ENCODE measurements around the gene PCNX2.
"Not testable (repeated sequence)": the region's sequence is repeated elsewhere in the genome, so short reads cannot be mapped to it uniquely, and the experiment has no call there.

Gene PCNX2

DNA sequence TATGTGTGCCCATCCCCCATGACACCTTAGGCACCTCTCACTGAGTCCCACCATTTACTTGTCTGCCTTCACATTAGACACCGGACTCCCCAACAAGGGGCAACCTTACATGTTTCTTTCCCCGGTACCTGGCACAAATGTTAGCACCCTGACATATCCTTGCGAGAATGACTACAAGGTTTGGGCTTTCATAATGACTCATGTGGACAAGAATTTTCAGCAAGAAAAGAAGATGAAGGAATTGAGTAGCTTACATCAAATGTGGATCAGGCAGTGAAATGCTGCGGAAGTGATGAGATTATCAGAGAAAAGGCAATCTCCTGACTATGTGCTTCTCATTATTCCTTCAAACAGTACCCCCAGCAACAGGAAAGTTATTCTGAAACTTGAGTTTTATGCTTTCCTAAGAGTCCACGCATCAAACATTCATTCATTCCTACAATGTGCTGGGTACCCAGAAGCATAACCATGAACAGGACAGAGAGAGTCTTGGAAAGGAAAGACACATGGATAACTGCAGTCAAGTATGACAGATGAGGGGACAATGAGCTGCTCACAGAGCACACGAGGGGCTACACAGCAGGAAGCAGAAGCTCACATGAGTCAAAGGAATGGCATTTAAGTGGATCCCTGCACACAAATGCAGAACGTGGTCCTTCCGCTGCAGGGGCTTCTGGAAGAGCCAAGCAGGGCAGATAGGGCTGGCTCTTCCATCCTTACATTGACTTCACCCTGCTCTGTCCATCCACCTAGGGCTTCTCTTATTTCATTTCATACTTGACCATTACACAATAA lies 112.1 kb downstream of the PCNX2 start:
- H3K27ac ChIP-seq (ENCODE audit: low read depth, low read length) = no peak overlapping the region; the same call in 1 of the 2 replicates
- peaks cover 28% of the 10 kb centered on the region for H3K4me1 ChIP-seq (ENCODE audit: insufficient read depth, low read length)
- no peak overlapping the region for H3K4me3 ChIP-seq (ENCODE audit: low read length)
- no peaks in the 10 kb centered on the region for H3K27me3 ChIP-seq (ENCODE audit: insufficient read depth, low read length)
- 76% methylated on average over 8 of the region's 8 CpGs for WGBS
- H3K9me3 ChIP-seq (ENCODE audit: insufficient read depth, low read depth, low read length) = peaks cover 3% of the 10 kb centered on the region; the same call in 1 of the 2 replicates
- H3K36me3 ChIP-seq (ENCODE audit: insufficient read depth, low read length) = peaks cover 41% of the 10 kb centered on the region
- H3K9ac ChIP-seq (ENCODE audit: low read depth, low read length) = no peak overlapping the region; the same call in 1 of the 2 replicates

DNA sequence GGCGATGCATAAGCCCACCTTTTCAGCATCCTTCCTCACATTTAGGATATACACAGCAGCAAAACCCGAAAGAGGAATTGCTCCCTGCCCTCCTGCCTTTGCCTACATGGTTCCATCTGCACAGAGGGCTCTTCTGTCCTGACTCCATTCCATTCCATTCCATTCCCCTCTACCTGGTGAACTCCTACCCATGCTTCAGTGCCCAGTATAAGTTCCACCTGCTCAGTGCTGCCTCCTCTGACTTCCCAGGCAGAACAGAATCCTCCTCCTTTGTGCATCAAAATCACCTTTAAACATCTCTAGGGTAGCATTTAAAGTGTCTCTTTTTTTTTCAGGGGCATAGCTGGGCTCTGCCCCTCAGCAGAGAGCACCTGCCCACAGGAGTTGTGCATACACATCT lies 112.9 kb downstream of the PCNX2 start:
- peaks cover 10% of the 10 kb centered on the region for H3K9me3 ChIP-seq (ENCODE audit: insufficient read depth, low read depth, low read length)
- H3K4me3 ChIP-seq (ENCODE audit: low read length) = no peak overlapping the region
- H3K4me1 ChIP-seq (ENCODE audit: insufficient read depth, low read length) = peaks cover 28% of the 10 kb centered on the region
- 94% methylated on average over 2 of the region's 2 CpGs for WGBS
- peaks cover 42% of the 10 kb centered on the region for H3K36me3 ChIP-seq (ENCODE audit: insufficient read depth, low read length)
- no peak overlapping the region for H3K9ac ChIP-seq (ENCODE audit: low read depth, low read length)
- no peaks in the 10 kb centered on the region for H3K27me3 ChIP-seq (ENCODE audit: insufficient read depth, low read length)
- H3K27ac ChIP-seq (ENCODE audit: low read depth, low read length) = no peak overlapping the region

DNA sequence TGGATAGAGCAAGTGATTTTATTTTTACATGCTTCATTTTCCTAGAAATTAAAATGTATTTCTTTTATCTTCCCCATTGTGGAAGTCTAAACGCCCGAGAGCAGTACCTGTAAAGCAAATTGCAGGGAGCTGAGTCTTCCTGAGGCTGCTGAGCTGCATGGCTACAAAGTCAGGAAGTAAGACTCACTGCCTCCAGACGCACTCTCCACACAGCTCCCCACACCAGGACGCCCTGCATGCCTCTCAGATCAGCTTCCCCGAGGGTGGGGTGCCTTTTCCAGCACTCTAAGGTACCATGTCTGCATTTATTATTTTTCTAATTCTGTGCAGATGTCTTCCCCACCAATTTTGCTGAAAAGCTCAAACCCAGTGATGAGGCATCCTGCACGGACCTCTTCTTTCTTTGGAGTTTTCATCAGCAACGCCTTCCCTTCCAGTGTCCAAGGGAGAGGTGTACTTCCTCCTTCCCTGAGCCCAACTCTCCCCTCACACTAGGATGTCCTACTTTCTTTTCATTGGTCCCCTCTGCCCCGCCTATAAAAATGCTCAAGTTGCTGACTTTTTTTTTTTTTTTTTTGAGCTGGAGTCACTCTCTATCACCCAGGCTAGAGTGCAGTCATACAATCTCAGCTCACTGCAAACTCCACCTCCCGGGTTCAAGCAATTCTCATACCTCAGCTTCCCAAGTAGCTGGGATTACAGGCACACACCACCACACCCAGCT lies 114.7 kb downstream of the PCNX2 start:
- peak overlapping the region; percentile 28; the same call in 1 of the 2 replicates for H3K27ac ChIP-seq (ENCODE audit: low read depth, low read length)
- H3K4me3 ChIP-seq (ENCODE audit: low read length) = no peak overlapping the region
- H3K9ac ChIP-seq (ENCODE audit: low read depth, low read length) = no peak overlapping the region
- H3K27me3 ChIP-seq (ENCODE audit: insufficient read depth, low read length) = no peaks in the 10 kb centered on the region
- peaks cover 28% of the 10 kb centered on the region for H3K4me1 ChIP-seq (ENCODE audit: insufficient read depth, low read length)
- H3K36me3 ChIP-seq (ENCODE audit: insufficient read depth, low read length) = peaks cover 48% of the 10 kb centered on the region
- H3K9me3 ChIP-seq (ENCODE audit: insufficient read depth, low read depth, low read length) = peaks cover 12% of the 10 kb centered on the region
- WGBS = 73% methylated on average over 9 of the region's 9 CpGs

DNA sequence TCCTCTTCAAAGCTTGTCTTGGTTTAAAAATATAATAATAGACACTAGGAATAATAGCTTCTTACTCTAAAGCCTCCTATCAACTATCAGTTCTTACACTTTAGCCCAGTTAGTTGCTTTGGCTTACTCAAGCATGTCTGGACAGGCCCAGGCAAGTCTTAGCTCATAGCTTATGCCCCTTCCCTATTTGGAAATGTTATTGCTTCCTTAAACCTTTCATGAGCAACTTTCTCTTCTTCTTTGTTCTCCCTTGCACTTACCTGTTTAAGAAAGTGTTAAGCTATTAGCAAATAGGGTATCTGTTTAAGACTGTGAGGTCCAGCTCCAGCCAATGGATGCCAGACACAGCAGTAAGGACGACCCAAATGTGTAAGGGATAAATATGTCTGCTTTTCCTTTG lies 115.9 kb downstream of the PCNX2 start:
- whole genome bisulfite sequencing = 94% methylated on average over 1 of the region's 1 CpG
- H3K4me3 ChIP-seq (ENCODE audit: low read length); H3K9ac ChIP-seq (ENCODE audit: low read depth, low read length); H3K27ac ChIP-seq (ENCODE audit: low read depth, low read length); H3K27me3 ChIP-seq (ENCODE audit: insufficient read depth, low read length): not testable (repeated sequence)
- Histone ChIP-seq H3K36me3 (ENCODE audit: insufficient read depth, low read length) (peaks cover 59% of the 10 kb centered on the region), H3K4me1 (ENCODE audit: insufficient read depth, low read length) (peaks cover 28% of the 10 kb centered on the region), H3K9me3 (ENCODE audit: insufficient read depth, low read depth, low read length) (peaks cover 12% of the 10 kb centered on the region)

DNA sequence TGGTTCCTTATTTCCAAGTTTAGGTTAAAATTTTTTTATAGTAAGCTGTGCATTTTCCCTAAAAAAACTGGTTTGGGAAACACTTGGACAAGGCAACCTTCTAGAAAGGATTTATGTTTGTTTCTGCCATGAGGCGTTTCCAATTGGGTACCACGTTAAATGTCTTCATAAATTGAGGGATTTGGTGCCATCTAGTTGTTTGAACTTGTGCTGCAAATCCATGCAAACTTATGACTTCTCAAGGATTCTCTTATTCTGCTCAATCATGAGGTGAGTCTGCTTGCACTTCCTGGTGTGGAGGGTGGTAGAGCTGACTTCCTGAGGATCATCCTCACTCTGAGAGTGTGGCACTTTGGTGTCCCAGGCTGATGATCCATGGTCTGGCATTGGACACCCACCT lies 123.3 kb downstream of the PCNX2 start:
- H3K4me3 ChIP-seq (ENCODE audit: low read length) = no peak overlapping the region
- 92% methylated on average over 2 of the region's 2 CpGs for WGBS
- H3K9ac ChIP-seq (ENCODE audit: low read depth, low read length) = no peak overlapping the region
- peaks cover 12% of the 10 kb centered on the region; the same call in 1 of the 2 replicates for H3K9me3 ChIP-seq (ENCODE audit: insufficient read depth, low read depth, low read length)
- H3K27me3 ChIP-seq (ENCODE audit: insufficient read depth, low read length) = no peaks in the 10 kb centered on the region
- peaks cover 67% of the 10 kb centered on the region for H3K36me3 ChIP-seq (ENCODE audit: insufficient read depth, low read length)
- H3K4me1 ChIP-seq (ENCODE audit: insufficient read depth, low read length) = no peaks in the 10 kb centered on the region
- no peak overlapping the region for H3K27ac ChIP-seq (ENCODE audit: low read depth, low read length)

DNA sequence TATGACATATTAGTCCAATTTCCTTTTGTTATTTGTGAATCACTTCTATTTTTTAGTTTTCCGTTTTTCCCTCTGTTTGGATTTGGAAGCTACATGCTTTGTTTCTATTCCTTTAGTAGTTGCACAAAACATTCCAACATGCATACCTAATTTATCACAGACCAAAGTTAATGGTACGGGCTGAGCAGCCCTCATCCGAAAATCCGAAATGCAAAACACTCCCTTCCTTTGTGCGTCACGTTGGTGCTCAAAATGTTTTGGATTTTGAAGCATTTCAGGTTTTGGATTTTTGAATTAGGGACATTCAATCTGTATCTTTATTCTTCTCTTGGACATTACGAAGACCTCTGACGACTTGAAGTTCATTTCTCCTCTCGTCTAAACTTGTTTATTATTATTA lies 124.8 kb downstream of the PCNX2 start:
- 98% methylated on average over 7 of the region's 9 CpGs for WGBS
- H3K9ac ChIP-seq (ENCODE audit: low read depth, low read length) = no peak overlapping the region
- no peak overlapping the region for H3K27ac ChIP-seq (ENCODE audit: low read depth, low read length)
- H3K9me3 ChIP-seq (ENCODE audit: insufficient read depth, low read depth, low read length) = peaks cover 12% of the 10 kb centered on the region; the same call in 1 of the 2 replicates
- H3K4me1 ChIP-seq (ENCODE audit: insufficient read depth, low read length) = no peaks in the 10 kb centered on the region
- peaks cover 65% of the 10 kb centered on the region for H3K36me3 ChIP-seq (ENCODE audit: insufficient read depth, low read length)
- no peaks in the 10 kb centered on the region for H3K27me3 ChIP-seq (ENCODE audit: insufficient read depth, low read length)
- H3K4me3 ChIP-seq (ENCODE audit: low read length) = no peak overlapping the region

DNA sequence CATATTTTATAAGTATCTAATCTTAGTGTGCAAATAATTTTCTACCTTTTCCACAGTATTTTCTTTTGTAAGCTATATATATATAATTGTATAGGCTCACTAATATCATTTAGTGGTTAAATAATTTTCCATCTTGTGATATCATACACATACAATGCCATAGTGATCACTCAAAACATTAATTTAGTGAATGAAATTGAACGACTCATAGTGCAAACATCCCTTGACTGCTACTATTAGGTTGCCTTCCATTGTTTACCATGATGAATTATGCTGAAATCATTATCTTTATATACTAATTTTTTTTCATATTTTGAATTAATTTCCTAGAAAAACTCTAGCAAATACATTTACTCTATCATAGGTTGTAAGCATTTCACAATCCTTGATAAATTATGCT lies 127.1 kb downstream of the PCNX2 start:
- H3K9ac ChIP-seq (ENCODE audit: low read depth, low read length) = no peak overlapping the region
- peaks cover 29% of the 10 kb centered on the region for H3K9me3 ChIP-seq (ENCODE audit: insufficient read depth, low read depth, low read length)
- no peaks in the 10 kb centered on the region for H3K4me1 ChIP-seq (ENCODE audit: insufficient read depth, low read length)
- WGBS = no CpG with 5 or more reads among the region's 1 CpG
- no peak overlapping the region for H3K27ac ChIP-seq (ENCODE audit: low read depth, low read length)
- H3K4me3 ChIP-seq (ENCODE audit: low read length) = no peak overlapping the region
- H3K27me3 ChIP-seq (ENCODE audit: insufficient read depth, low read length) = no peaks in the 10 kb centered on the region
- H3K36me3 ChIP-seq (ENCODE audit: insufficient read depth, low read length) = peaks cover 69% of the 10 kb centered on the region

DNA sequence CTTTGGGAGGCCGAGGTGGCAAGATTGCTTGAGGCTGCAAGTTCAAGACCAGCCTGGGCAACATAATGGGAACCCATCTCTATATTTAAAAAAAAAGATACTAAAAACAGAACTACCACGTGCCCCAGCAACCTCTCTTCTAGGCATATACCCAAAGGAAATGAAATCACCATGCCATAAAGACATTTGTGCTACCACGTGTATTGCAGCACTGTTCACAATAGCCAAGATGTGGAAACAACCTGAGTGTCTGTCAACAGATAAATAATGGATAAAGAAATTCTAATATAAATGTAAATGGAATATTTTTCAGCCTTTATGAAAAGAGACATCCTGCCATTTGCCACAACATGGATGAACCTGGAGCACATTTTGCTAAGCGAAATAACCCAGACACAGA lies 128.6 kb downstream of the PCNX2 start:
- H3K4me1 ChIP-seq (ENCODE audit: insufficient read depth, low read length) = no peaks in the 10 kb centered on the region
- H3K27me3 ChIP-seq (ENCODE audit: insufficient read depth, low read length) = no peaks in the 10 kb centered on the region
- no peak overlapping the region for H3K27ac ChIP-seq (ENCODE audit: low read depth, low read length)
- no peak overlapping the region for H3K9ac ChIP-seq (ENCODE audit: low read depth, low read length)
- H3K4me3 ChIP-seq (ENCODE audit: low read length) = no peak overlapping the region
- H3K9me3 ChIP-seq (ENCODE audit: insufficient read depth, low read depth, low read length) = peaks cover 23% of the 10 kb centered on the region
- peaks cover 54% of the 10 kb centered on the region for H3K36me3 ChIP-seq (ENCODE audit: insufficient read depth, low read length)
- 96% methylated on average over 4 of the region's 4 CpGs for WGBS

DNA sequence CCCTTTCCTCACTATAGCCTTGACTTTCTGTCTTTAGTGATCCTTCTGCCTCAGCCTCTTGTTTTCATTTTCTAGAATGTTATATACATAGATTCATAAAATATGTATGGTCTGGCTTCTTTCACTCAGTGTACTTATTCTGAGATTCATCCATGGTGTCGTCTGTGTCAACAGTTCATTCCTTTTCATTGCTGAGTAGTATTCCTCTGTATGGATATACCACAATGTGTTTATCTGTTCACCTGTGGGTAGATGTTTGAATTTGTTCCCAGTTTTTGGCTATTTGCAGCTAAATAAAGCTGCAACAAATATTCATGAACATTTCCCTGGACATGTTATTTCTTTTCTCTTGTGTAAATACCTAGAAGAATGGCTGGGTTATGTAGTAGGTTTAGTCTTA lies 131.8 kb downstream of the PCNX2 start:
- H3K4me3 ChIP-seq (ENCODE audit: low read length) = no peak overlapping the region
- H3K27me3 ChIP-seq (ENCODE audit: insufficient read depth, low read length) = no peaks in the 10 kb centered on the region
- H3K4me1 ChIP-seq (ENCODE audit: insufficient read depth, low read length) = no peaks in the 10 kb centered on the region
- WGBS = 100% methylated on average over 1 of the region's 1 CpG
- H3K27ac ChIP-seq (ENCODE audit: low read depth, low read length) = no peak overlapping the region
- peaks cover 18% of the 10 kb centered on the region for H3K9me3 ChIP-seq (ENCODE audit: insufficient read depth, low read depth, low read length)
- no peak overlapping the region for H3K9ac ChIP-seq (ENCODE audit: low read depth, low read length)
- peaks cover 67% of the 10 kb centered on the region for H3K36me3 ChIP-seq (ENCODE audit: insufficient read depth, low read length)

DNA sequence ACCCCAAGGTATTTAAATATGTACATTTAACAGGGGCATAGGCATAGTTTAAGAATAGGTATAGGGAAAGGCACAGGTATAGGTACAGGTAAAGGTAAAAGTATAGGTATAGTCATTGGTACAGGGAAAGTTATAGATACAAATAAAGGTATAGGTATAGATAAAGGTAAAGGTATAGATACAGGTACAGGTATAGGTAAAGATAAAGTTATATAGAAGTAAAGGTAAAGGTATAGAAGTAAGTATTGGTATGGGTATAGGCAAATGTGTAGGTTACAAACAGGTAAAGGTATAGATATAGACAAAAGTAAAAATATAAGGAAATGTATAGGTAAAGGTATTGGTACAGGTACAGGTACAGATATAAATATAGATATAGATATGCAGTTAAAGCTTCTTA lies 137.2 kb downstream of the PCNX2 start:
- Histone ChIP-seq H3K9ac (ENCODE audit: low read depth, low read length) (no peak overlapping the region), H3K27me3 (ENCODE audit: insufficient read depth, low read length) (no peaks in the 10 kb centered on the region), H3K4me3 (ENCODE audit: low read length) (no peak overlapping the region), H3K4me1 (ENCODE audit: insufficient read depth, low read length) (no peaks in the 10 kb centered on the region), H3K9me3 (ENCODE audit: insufficient read depth, low read depth, low read length) (no peaks in the 10 kb centered on the region), H3K36me3 (ENCODE audit: insufficient read depth, low read length) (peaks cover 74% of the 10 kb centered on the region), H3K27ac (ENCODE audit: low read depth, low read length) (no peak overlapping the region)

DNA sequence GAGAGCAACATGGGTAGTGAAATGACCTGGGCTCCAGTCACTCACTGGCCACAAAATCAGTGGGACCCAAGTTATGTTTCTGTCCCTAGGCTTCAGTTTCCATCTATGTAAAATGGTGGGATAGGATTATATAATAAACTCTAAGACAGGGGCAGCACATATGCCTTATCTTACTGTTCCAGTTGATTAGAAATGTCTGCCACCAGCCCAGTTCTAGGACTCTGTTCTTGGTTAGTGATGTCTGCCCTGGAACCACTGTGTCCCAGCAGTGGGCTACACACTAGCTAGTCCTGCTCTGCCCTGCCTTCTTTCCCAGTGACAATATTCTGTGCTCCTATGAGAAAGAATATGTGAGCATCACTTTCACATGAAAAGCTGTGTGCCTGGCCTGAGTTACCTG lies 138.3 kb downstream of the PCNX2 start:
- H3K9ac ChIP-seq (ENCODE audit: low read depth, low read length) = no peak overlapping the region
- H3K9me3 ChIP-seq (ENCODE audit: insufficient read depth, low read depth, low read length) = no peaks in the 10 kb centered on the region
- H3K4me1 ChIP-seq (ENCODE audit: insufficient read depth, low read length) = no peaks in the 10 kb centered on the region
- no peaks in the 10 kb centered on the region for H3K27me3 ChIP-seq (ENCODE audit: insufficient read depth, low read length)
- no peak overlapping the region for H3K27ac ChIP-seq (ENCODE audit: low read depth, low read length)
- H3K4me3 ChIP-seq (ENCODE audit: low read length) = no peak overlapping the region
- peaks cover 85% of the 10 kb centered on the region for H3K36me3 ChIP-seq (ENCODE audit: insufficient read depth, low read length)
